ENCODE results near the gene OPRL1.

OPRL1 gene
- 0.58 to 3.3 (median 1.3) reads per million in 4 experiments for total RNA-seq

GRCh38 chr20:64080013-64080812, at the start of gene OPRL1:
Gene OPRL1, plus strand, starts transcription at chr20:64080082. Its CDS starts 12,639 bp downstream, at chr20:64092721.
- DNase-seq: peak; percentile 56

GRCh38 chr20:64030371-64031134, 49.3 kb upstream of the OPRL1 start:
- DNase-seq: no peak

GRCh38 chr20:64031822-64032314, 48.0 kb upstream of the OPRL1 start:
- no peak for DNase-seq

- no peak for DNase-seq
Measured at GRCh38 chr20:64032706-64033624, 46.9 kb upstream of the OPRL1 start.

- DNase-seq: no peak
Measured at GRCh38 chr20:64033981-64034493, 45.8 kb upstream of the OPRL1 start.

- no peak for DNase-seq
Measured at GRCh38 chr20:64035066-64035932, 44.6 kb upstream of the OPRL1 start.

- DNase-seq: no peak
Measured at GRCh38 chr20:64035933-64036345, 43.9 kb upstream of the OPRL1 start, which contains the start of gene C20orf204. Gene C20orf204, plus strand, starts transcription at chr20:64036182. Its CDS starts 142 bp downstream, at chr20:64036324.

- DNase-seq: no peak
Measured at GRCh38 chr20:64036346-64037198, 43.3 kb upstream of the OPRL1 start.

- DNase-seq: no peak
Measured at GRCh38 chr20:64037199-64037497, 42.7 kb upstream of the OPRL1 start.

- DNase-seq: no peak
Measured at GRCh38 chr20:64037498-64038213, 42.2 kb upstream of the OPRL1 start.

- no peak for DNase-seq
Measured at GRCh38 chr20:64038224-64038564, 41.7 kb upstream of the OPRL1 start.

GRCh38 chr20:64038565-64039292, 41.2 kb upstream of the OPRL1 start:
- peak; percentile 60 for DNase-seq

- DNase-seq: no peak
Measured at GRCh38 chr20:64039293-64040160, 40.4 kb upstream of the OPRL1 start.

GRCh38 chr20:64040231-64041039, 39.4 kb upstream of the OPRL1 start:
- no peak for DNase-seq

- DNase-seq: no peak
Measured at GRCh38 chr20:64041040-64041780, 38.7 kb upstream of the OPRL1 start.

- DNase-seq: no peak
Measured at GRCh38 chr20:64041781-64042053, 38.2 kb upstream of the OPRL1 start.
